Endothelial cell of umbilical vein (primary cell): Measurements from ENCODE around the gene NSD1.

Experiments
- EZH2 ChIP-seq: IDR thresholded peaks from 2 replicates; pipeline ENCODE4 v1.6.1; 2012; ENCODE audit warnings: borderline replicate concordance, low read depth, mild to moderate bottlenecking, moderate library complexity, low read length, inconsistent platforms; ENCODE audit not compliant: severe bottlenecking
- GATA2 ChIP-seq: IDR thresholded peaks from 2 replicates; pipeline ENCODE4 v1.7.0; 2011; ENCODE audit warnings: low read depth, mild to moderate bottlenecking, moderate library complexity, mixed read lengths, low read length; ENCODE audit not compliant: insufficient read length, insufficient read depth
- JUN ChIP-seq: IDR thresholded peaks from 2 replicates; pipeline ENCODE4 v1.6.1; 2011; ENCODE audit warnings: borderline replicate concordance, low read depth; ENCODE audit not compliant: insufficient read length, insufficient read depth
- MAX ChIP-seq: IDR thresholded peaks from 2 replicates; pipeline ENCODE4 v1.6.1; 2011; ENCODE audit not compliant: insufficient read depth, insufficient read length
- MYC ChIP-seq: IDR thresholded peaks from one replicate; pipeline ENCODE4 v1.6.1; 2011; ENCODE audit warnings: mild to moderate bottlenecking, low read depth, low read length
- POLR2A ChIP-seq: IDR thresholded peaks from 2 replicates; pipeline ENCODE4 v1.6.1; 2012; ENCODE audit warnings: low read depth, mild to moderate bottlenecking, control low read depth, low read length
- POLR2AphosphoS5 ChIP-seq: IDR thresholded peaks from 2 replicates; pipeline ENCODE4 v1.6.1; 2012; ENCODE audit warnings: low read depth, mild to moderate bottlenecking, control low read depth, low read length, moderate library complexity; ENCODE audit not compliant: insufficient read depth
- TF ChIP-seq, protein P1 (sequence below), 2 donors: IDR thresholded peaks; 1 replicate in 1 of 2; 2 replicates in 1 of 2; pipeline ENCODE4 v1.5.1; 2011; ENCODE audit warnings: low read length in 2 of 2, mild to moderate bottlenecking in 2 of 2, moderate library complexity in 2 of 2, control low read depth in 1 of 2, inconsistent platforms in 1 of 2, low read depth in 1 of 2; ENCODE audit not compliant: insufficient read depth in 1 of 2; ENCODE audit errors: extremely low read depth in 1 of 2

GRCh38 chr5:177194268-177194667 lies 60.7 kb downstream of the NSD1 start:
- TF ChIP-seq POLR2AphosphoS5 (peak; percentile 28), JUN (peak; percentile 49), POLR2A (no peak), MAX (no peak), EZH2 (no peak), GATA2 (no peak), MYC (no peak)
- TF ChIP-seq, protein P1, sequence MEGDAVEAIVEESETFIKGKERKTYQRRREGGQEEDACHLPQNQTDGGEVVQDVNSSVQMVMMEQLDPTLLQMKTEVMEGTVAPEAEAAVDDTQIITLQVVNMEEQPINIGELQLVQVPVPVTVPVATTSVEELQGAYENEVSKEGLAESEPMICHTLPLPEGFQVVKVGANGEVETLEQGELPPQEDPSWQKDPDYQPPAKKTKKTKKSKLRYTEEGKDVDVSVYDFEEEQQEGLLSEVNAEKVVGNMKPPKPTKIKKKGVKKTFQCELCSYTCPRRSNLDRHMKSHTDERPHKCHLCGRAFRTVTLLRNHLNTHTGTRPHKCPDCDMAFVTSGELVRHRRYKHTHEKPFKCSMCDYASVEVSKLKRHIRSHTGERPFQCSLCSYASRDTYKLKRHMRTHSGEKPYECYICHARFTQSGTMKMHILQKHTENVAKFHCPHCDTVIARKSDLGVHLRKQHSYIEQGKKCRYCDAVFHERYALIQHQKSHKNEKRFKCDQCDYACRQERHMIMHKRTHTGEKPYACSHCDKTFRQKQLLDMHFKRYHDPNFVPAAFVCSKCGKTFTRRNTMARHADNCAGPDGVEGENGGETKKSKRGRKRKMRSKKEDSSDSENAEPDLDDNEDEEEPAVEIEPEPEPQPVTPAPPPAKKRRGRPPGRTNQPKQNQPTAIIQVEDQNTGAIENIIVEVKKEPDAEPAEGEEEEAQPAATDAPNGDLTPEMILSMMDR (IDR thresholded peaks at IDR 0.05; ENCODE audit: extremely low read depth in 1 of 2, insufficient read depth in 1 of 2, low read depth in 1 of 2, low read length in 2 of 2) = no peak
